ENCODE data around the gene ZNF93.

GRCh38 chr19:19865750-19866610 is 34.8 kb upstream of the ZNF93 start, which contains the start of gene ZNF253:
- TF ChIP-seq CTCF (IDR thresholded peaks at IDR 0.05; ENCODE audit: insufficient read depth, low read length, poor library complexity, severe bottlenecking) (no peak), EZH2phosphoT487 (conservative IDR thresholded peaks at IDR 0.05; ENCODE audit: low read length) (no peak)
